Measurements from ENCODE around the gene SPOCD1.

The SPOCD1 gene

GRCh38 chr1:31835415-31835814, 19.6 kb upstream of the SPOCD1 start:
- no peak overlapping the region for H3K27ac ChIP-seq (ENCODE audit: extremely low read depth, low read depth, low read length)
- ChIA-PET CTCF (interaction anchor here (0.6 to 1.2 kb wide), 3 partner anchors 69 to 370 kb away, joined by 3 to 4 read pairs (median 3); partner anchors contain the start of gene IQCC), POLR2A (no interaction called here)
- no peaks in the 10 kb centered on the region for H3K4me1 ChIP-seq (ENCODE audit: control insufficient read depth, insufficient read depth, low read length)
- H3K9me3 ChIP-seq (ENCODE audit: control insufficient read depth, insufficient read depth, low read depth, low read length), result no peaks in the 10 kb centered on the region
- TF ChIP-seq ZNF530 (tag by site-specific recombination; IDR thresholded peaks at IDR 0.05; ENCODE audit: low read depth) (no peak), ZBTB44 (tag by site-specific recombination; IDR thresholded peaks at IDR 0.05) (no peak), ZNF473 (tag by site-specific recombination; IDR thresholded peaks at IDR 0.05) (no peak), ZSCAN5A (tag by site-specific recombination; IDR thresholded peaks at IDR 0.05) (no peak), ZNF148 (tag by site-specific recombination; IDR thresholded peaks at IDR 0.05; ENCODE audit: borderline replicate concordance) (no peak), ZBTB49 (tag by site-specific recombination; IDR thresholded peaks at IDR 0.05; ENCODE audit: low read depth) (no peak), ZNF169 (tag by site-specific recombination; IDR thresholded peaks at IDR 0.05) (no peak), ZNF791 (tag by site-specific recombination; IDR thresholded peaks at IDR 0.05) (no peak), ZNF529 (tag by site-specific recombination; IDR thresholded peaks at IDR 0.05; ENCODE audit: insufficient replicate concordance) (no peak), PRDM4 (tag by site-specific recombination; IDR thresholded peaks at IDR 0.05) (no peak), ZNF560 (tag by site-specific recombination; IDR thresholded peaks at IDR 0.05; ENCODE audit: borderline replicate concordance) (no peak), ZNF140 (tag by site-specific recombination; IDR thresholded peaks at IDR 0.05) (no peak)
- H3K4me3 ChIP-seq (ENCODE audit: low read depth, low read length), result no peak overlapping the region
- H3K36me3 ChIP-seq (ENCODE audit: control insufficient read depth in 2 of 2, insufficient read depth in 1 of 2, low read length in 2 of 2), result no peaks in the 10 kb centered on the region

GRCh38 chr1:31834501-31834900, 18.7 kb upstream of the SPOCD1 start:
- H3K4me3 ChIP-seq (ENCODE audit: low read depth, low read length), result no peak overlapping the region
- no peaks in the 10 kb centered on the region for H3K4me1 ChIP-seq (ENCODE audit: control insufficient read depth, insufficient read depth, low read length)
- no peak overlapping the region for H3K27ac ChIP-seq (ENCODE audit: extremely low read depth, low read depth, low read length)
- no peaks in the 10 kb centered on the region for H3K9me3 ChIP-seq (ENCODE audit: control insufficient read depth, insufficient read depth, low read depth, low read length)
- POLR2A ChIA-PET, result no interaction called here
- CTCF ChIA-PET, result interaction anchor here (0.6 to 1.2 kb wide), 4 partner anchors 66 to 164 kb away, joined by 3 read pairs; no protein-coding TSS in a partner anchor
- TF ChIP-seq ZNF514 (tag by site-specific recombination; IDR thresholded peaks at IDR 0.05) (no peak), ZNF449 (tag by site-specific recombination; IDR thresholded peaks at IDR 0.05) (no peak), ZNF274 (IDR thresholded peaks at IDR 0.05; ENCODE audit: low read length) (no peak), ZNF274 (tag by site-specific recombination; IDR thresholded peaks at IDR 0.05; ENCODE audit: borderline replicate concordance) (no peak), ZBTB10 (tag by site-specific recombination; IDR thresholded peaks at IDR 0.05) (no peak)
- H3K36me3 ChIP-seq (ENCODE audit: control insufficient read depth in 2 of 2, insufficient read depth in 1 of 2, low read length in 2 of 2), result no peaks in the 10 kb centered on the region

Measured in HEK293 (cell line).